Measurements from ENCODE around the gene LRRTM4.

LRRTM4 gene

DNA sequence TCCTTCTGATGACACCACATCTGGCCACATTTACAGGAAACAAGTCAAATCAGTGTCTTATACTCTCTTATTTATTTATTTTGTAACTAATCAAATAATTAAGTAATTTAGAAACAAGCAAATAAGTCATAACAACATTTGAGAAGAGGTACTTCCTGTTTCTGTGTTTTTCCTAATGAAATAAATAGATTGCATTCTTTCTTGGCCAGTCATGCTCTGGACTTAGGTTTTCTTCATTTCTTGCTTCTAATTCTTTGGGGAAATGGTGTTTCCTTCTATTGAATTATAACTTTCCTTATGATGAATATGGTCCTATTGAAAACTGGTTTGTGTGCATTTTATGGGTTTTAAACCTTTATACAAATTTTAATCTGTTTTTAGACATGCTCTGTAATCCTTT lies 546.4 kb downstream of the LRRTM4 start:
- TF ChIP-seq, protein P1, sequence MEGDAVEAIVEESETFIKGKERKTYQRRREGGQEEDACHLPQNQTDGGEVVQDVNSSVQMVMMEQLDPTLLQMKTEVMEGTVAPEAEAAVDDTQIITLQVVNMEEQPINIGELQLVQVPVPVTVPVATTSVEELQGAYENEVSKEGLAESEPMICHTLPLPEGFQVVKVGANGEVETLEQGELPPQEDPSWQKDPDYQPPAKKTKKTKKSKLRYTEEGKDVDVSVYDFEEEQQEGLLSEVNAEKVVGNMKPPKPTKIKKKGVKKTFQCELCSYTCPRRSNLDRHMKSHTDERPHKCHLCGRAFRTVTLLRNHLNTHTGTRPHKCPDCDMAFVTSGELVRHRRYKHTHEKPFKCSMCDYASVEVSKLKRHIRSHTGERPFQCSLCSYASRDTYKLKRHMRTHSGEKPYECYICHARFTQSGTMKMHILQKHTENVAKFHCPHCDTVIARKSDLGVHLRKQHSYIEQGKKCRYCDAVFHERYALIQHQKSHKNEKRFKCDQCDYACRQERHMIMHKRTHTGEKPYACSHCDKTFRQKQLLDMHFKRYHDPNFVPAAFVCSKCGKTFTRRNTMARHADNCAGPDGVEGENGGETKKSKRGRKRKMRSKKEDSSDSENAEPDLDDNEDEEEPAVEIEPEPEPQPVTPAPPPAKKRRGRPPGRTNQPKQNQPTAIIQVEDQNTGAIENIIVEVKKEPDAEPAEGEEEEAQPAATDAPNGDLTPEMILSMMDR (IDR thresholded peaks at IDR 0.05; ENCODE audit: low read depth, low read length): no peak
- H3K4me3 ChIP-seq (ENCODE audit: low read depth, low read length): no peak overlapping the region

DNA sequence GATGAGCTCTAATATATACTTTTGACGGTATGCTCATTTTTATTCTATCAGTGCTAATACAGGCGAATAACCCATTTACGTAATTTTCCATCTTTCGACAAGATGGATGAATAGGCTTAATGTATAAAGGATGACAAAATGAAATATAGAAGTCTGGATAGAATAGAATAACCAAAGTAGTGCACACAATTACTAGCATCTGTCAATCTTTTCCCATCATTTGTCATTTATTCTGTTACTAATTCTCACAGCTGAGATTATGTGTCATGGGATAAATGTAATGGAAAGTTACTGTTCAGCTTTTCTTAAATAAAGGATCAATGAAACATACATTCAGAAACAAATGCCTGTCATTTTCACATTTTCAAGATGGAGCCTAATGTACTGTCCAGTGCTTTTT lies 548.6 kb downstream of the LRRTM4 start:
- H3K4me3 ChIP-seq (ENCODE audit: low read depth, low read length): no peak overlapping the region
- TF ChIP-seq, protein P1 (IDR thresholded peaks at IDR 0.05; ENCODE audit: low read depth, low read length): no peak

DNA sequence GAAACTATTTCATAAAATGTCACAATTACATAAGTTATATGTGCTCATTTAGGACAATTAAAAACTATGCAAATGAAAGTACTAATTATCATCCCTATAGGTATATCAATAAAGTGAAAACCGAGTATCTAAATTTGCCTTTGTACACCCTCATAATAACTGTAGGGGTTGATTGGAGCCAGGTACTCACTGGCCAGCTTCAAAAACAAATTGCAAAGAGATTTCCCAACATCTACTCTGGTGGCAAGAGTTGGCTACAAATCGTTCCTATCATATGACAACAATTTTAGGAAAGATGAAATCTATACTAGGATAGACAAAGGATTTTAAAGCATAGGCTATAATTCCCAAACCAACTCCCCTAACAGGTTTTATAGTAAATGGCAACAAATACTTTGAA lies 556.4 kb downstream of the LRRTM4 start:
- TF ChIP-seq, protein P1 (IDR thresholded peaks at IDR 0.05; ENCODE audit: low read depth, low read length): no peak
- no peak overlapping the region for H3K4me3 ChIP-seq (ENCODE audit: low read depth, low read length)

DNA sequence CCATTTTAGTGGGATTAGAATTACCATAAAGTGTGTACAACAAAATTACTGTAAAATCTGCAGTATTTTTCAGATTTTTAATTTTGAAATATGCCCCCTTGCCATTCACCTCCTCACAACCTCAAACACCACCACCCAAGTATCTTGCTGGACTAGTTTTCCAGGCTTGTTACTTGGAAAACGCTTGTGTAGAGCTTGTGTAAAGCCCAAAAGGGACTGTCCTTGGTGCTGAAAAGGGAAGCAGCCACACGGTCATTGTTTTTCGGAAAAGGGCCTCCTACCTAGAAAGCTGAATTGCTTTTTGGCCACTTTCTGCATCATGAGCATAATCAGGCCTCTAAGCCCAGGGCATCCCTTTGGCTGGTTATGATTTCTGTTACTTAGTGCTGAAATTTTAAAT lies 563.4 kb downstream of the LRRTM4 start:
- TF ChIP-seq, protein P1 (IDR thresholded peaks at IDR 0.05; ENCODE audit: low read depth, low read length): no peak
- no peak overlapping the region for H3K4me3 ChIP-seq (ENCODE audit: low read depth, low read length)

DNA sequence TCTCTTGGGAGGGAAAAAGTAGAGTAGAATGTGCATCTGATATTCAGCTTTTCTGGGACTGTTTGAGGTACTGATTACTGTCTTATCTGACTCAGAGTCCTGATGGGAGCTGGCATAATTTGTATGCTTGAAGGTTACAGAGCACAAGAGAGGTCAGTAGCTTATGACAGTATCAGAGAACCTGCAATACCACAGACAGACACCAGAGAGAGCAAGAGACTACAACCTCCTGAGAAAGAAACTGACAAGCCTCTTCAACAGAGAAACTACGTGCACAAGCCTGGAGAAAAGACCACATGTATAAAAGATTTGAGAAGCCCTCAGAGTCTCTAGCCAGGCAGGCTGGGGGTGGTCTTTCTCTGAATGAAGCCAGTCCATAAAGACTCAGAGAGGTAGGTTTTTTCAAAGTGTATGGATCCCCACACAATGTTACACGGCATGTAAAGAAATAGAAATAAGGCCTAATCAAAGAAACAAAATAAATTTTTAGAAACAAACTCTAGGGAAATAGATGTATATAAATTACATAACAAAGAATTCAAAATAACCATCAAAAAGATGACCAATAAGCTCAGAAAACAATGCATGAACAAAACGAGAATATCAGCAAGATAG lies 568.3 kb downstream of the LRRTM4 start:
- H3K4me3 ChIP-seq (ENCODE audit: low read depth, low read length): no peak overlapping the region
- TF ChIP-seq, protein P1 (IDR thresholded peaks at IDR 0.05; ENCODE audit: low read depth, low read length): no peak

DNA sequence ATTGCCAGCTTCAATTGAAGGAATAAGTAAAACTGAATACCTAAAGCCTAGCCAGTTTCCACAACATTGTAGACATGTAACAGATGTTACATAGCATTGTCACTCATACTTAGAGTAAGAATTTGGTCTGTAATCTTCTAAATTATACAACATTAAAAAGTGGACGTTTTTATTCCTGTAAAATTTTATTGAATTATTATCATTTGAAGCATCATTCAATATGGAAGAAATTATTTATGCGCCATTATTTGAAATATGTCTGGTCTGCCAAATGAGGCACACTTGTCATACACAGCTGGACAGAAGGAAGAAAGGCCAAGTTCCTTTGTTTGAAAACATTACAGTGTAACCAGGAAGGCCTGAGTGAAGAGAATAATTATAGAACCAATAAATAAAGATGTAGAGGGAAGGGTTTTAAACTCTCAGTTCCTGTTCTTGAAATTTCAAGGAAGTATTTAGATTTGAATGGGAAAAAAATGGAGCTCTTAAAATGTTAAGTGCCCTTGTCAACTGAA lies 575.5 kb downstream of the LRRTM4 start:
- TF ChIP-seq, protein P1 (IDR thresholded peaks at IDR 0.05; ENCODE audit: low read depth, low read length): no peak

DNA sequence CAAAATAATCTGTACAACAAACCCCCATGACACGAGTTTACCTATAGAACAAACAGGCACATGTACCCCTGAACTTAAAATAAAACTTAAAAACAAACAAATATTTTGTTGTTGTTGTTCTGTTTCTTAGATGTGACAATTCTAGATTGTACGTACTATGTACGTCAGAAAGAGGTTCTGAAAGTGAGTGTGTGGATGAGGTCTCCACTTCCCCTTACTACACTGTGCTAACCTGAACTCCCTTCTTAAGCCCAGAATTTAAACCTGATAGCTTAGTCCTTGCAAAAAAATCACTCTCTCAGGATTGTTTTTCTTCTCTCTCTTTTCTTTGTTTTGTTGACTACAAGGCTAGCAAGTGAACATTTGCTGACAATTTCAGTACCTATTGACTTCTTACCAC lies 581.6 kb downstream of the LRRTM4 start:
- TF ChIP-seq, protein P1 (IDR thresholded peaks at IDR 0.05; ENCODE audit: low read depth, low read length): no peak
- no peak overlapping the region for H3K4me3 ChIP-seq (ENCODE audit: low read depth, low read length)

More for the DNA sequence above, 575.5 kb downstream of the LRRTM4 start:
- no peak overlapping the region for H3K4me3 ChIP-seq (ENCODE audit: low read depth, low read length)
